Right lobe of liver (tissue), 4 donors: ENCODE results near the gene RSU1.

Experiments
- POLR2A ChIP-seq: fragments of 450-650 bp; IDR thresholded peaks from one replicate; pipeline ENCODE4 v1.6.1; 2017; ENCODE audit warnings: antibody characterized with exemption, mild to moderate bottlenecking
- TF ChIP-seq, protein P1 (sequence below), 4 donors: fragments of 200-600 bp in 3 of 4; fragments of 450-650 bp in 1 of 4; IDR thresholded peaks; one replicate each; pipeline versions ENCODE4 v1.5.1 to v1.8.0; 2016 to 2022; ENCODE audit warnings: antibody characterized with exemption in 4 of 4, mild to moderate bottlenecking in 2 of 4
- donor health status: DM: no; HTN: no; CAD: no.
- donor health status: DM: no; HTN: no; CAD: no.
- donor health status: DM: no; HTN: yes; CAD: no.

DNA sequence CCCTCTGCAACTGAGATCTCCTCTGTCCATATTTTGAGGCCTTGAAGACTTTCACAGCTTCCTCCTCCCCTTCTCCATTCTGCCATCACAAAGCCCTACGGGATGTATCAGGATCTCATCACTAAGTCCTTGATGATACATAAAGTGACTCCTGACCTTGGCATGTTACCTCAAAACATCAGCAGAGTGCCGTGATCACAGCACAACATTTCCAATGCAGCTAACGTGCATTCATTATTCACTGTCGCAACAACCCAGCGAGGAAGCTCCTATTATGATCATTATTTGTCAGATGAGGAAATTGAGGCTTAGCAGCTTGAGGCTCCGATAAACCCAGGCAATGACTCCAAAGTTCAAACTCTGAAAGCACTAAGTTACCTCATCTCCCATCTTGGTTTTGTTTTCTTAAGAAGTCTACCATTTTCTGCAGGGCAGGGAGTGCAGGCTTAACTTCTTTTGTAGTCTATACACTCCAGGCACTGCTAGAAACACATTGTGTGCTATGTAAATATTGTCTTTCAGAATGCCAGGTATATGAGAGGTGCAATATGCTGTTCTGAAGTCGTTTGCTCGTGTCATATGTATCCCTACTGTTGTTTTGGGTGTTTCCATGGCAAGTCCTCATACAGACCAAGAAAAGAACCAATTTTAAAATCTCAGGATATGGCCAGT, 215.0 kb downstream of the RSU1 start:
- TF ChIP-seq, protein P1, sequence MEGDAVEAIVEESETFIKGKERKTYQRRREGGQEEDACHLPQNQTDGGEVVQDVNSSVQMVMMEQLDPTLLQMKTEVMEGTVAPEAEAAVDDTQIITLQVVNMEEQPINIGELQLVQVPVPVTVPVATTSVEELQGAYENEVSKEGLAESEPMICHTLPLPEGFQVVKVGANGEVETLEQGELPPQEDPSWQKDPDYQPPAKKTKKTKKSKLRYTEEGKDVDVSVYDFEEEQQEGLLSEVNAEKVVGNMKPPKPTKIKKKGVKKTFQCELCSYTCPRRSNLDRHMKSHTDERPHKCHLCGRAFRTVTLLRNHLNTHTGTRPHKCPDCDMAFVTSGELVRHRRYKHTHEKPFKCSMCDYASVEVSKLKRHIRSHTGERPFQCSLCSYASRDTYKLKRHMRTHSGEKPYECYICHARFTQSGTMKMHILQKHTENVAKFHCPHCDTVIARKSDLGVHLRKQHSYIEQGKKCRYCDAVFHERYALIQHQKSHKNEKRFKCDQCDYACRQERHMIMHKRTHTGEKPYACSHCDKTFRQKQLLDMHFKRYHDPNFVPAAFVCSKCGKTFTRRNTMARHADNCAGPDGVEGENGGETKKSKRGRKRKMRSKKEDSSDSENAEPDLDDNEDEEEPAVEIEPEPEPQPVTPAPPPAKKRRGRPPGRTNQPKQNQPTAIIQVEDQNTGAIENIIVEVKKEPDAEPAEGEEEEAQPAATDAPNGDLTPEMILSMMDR (IDR thresholded peaks at IDR 0.05): no peak
- TF ChIP-seq POLR2A: no peak
